Kidney glomerular epithelial cell (primary cell): ENCODE measurements around the gene NPHP4.
A peak's percentile ranks its signal among the peaks of the same experiment; 100 is the strongest.
"Not testable (repeated sequence)": the region's sequence is repeated elsewhere in the genome, so short reads cannot be mapped to it uniquely, and the experiment has no call there.

Experiments used
- DNase-seq: peaks from one replicate; lab custom pipeline; 2025; lab: John Stamatoyannopoulos, UW

Gene NPHP4

DNA sequence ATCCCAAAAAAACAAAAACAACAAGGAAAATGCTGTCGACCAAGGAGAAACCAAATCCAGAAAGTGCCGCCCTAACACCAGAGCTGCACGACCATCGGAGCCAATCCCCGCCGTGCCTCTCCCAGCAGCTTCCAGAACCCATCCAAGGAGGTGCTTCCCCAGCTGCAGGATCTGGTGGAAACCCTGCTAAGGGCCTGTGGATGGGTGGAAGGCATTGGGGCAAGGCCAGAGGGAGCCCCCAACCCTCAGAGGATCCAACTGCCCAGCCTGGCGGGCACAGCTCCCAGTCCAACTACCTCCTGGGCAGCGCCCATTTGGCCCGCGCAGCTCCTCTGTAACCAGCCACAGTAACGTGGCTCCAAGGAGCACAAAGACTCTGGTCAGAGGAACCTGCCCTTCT, 81.6 kb downstream of the NPHP4 start:
- DNase-seq: no peak

- no peak for DNase-seq
These were observed 82.0 kb downstream of the NPHP4 start for GRCh38 chr1:5910276-5910620.

DNA sequence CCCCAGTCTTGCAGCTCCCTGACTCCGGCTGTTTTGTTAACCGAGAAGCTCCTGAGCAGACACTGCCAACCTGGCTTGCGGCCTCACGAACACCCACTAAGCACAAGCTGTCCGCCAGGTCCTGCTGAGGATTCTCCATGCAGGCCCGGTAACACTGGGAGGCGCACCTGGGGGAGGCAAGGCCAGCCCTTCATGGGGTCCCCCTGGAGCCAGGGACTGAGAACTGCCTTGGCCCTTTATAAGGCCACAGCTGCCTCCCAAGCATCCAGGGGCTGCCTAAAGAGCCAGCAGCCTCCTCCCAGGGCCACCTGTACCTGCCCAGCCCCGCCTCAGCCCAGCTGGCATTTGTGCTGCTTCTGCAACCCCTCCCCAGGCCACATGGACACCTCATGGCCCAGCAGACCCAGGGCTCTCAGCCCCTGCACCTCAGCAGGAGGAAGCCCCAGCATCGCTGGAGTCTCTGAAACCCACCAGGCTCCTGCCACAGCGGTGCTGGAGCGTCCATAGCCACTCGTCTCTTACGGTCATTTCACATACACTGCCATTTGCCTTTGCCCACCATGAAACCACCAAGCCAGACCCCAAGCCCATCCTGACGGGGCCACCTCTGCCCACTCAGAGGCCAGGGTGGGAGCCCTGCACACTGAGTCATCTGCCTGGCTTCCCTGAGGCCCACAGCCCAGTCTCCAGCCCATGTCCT, 82.5 kb downstream of the NPHP4 start:
- DNase-seq: no peak

- no peak for DNase-seq
These were observed 83.5 kb downstream of the NPHP4 start for GRCh38 chr1:5908461-5909375.

- DNase-seq: no peak
These were observed 84.3 kb downstream of the NPHP4 start for GRCh38 chr1:5907966-5908365.

DNA sequence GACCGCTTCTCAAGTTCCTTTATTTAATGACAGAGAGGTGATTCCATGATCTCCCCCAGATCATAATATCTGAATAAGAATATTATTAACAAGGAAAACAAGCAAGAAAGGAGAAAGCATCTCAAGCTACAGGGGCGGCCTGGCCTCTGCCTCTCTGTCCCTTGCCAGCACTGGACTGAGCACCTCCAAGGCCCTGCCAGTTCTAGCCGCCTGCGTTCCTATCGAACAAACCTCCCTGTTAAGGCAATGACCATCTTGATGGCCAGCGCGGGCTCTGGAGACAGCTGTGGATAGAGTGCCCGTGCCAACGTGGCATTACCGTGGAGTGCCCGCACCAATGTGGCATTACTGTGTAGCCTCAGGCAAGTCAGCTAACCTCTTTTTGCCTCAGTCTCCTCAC, 84.8 kb downstream of the NPHP4 start:
- no peak for DNase-seq

DNA sequence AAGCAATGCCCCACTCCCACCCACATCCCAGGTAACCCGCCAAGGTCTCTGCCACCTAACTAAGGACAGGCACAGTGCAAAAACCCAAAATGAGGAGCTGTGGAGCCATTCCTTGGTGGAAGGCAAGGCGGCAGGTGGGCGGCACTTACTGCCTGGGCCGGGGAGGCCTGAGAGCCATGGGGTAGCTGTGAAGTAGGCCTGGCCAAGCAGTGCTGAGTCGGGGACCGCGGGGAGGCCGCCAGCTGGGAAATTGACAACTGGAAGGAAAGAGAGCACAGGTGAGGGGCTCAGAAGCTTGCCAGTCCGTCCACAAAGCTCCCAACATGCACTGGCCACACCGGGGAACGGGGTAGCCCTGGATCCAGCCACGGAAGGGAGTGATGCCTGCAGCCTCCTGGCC, 85.3 kb downstream of the NPHP4 start:
- no peak for DNase-seq

DNA sequence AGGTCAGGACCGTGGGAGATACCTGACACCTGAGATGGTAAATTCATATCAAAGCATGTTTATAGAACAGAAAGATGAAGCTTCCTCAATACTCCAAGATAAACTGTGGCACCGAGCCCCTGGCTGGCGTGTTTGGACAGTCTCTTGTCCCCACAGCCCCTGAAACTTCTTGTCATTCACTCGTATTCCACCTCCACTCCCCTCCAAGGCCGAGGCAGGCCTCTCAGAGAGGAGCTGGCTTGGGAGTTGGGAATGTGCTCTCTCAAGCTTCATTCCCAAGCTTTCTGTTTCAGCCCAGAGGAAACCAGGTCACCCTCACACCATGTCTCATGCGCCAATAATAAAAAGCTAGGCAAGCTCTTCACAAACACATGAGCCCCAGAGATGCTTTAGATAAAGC, 86.1 kb downstream of the NPHP4 start:
- DNase-seq: no peak

DNA sequence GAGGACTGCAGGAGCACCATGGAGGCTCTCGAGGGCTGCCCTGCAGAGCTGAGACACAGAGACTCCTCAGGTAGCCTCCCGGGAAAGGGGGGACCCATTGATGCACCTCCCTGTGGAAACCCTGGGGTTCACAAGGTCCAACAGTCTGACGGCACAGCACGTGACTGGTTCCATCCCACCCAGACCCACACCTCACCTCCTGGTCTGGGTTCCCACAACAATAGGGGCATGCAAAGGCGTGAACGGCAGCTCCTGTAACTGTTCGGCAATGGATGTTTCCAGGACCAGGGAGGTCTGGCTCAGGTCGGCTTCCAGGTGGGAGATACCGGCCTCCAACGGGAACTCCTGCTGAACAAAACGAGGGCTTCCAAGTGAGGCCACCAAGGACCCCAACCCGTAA, 86.8 kb downstream of the NPHP4 start:
- no peak for DNase-seq

GRCh38 chr1:5904551-5904950, 87.7 kb downstream of the NPHP4 start:
- no peak for DNase-seq

DNA sequence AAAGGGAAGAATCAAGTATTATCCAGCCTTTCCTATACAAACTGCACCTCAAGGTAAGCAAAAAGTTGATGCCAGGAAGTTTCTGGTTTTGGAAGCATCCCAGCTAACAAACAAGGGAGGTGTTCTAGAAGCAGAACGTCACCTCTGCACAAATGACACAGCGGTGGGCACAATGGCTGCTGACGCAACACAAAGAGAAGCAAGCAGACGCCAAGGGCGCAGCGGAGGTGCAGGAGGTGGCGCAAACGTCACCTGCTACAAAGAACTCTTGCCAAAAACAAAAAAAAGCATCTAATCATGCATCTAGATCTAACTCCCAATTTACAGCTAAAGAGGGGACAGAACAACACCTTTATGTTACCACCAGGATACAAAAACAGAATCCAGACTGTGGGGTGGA, 88.5 kb downstream of the NPHP4 start:
- no peak for DNase-seq

DNA sequence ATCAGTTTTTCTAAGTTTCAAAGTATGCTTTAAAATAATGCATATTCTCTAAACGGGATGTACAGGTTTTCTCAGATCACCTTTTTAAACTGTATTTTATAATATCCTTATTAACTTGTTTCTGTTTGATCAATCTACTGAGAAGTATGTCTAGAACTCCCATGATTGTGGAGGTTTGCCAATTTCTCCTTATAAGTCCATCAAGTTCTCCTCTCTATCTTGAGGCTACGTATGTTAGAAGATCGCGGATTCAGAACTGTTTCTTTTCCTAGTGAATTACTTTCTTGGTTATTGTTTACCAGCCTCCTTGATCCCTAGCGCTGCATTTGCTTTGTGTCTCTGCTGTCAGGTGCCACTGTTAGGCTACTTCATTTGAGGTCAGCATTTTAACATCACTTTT, 89.2 kb downstream of the NPHP4 start:
- no peak for DNase-seq

- no peak for DNase-seq
These were observed 90.4 kb downstream of the NPHP4 start for GRCh38 chr1:5901841-5902240.

- no peak for DNase-seq
These were observed 91.1 kb downstream of the NPHP4 start for GRCh38 chr1:5901150-5901549.

GRCh38 chr1:5898266-5898665, 94.0 kb downstream of the NPHP4 start:
- no peak for DNase-seq

- peak; percentile 4 for DNase-seq
These were observed 95.2 kb downstream of the NPHP4 start for GRCh38 chr1:5896706-5897660.

- no peak for DNase-seq
These were observed 96.5 kb downstream of the NPHP4 start for GRCh38 chr1:5895446-5896406.

DNA sequence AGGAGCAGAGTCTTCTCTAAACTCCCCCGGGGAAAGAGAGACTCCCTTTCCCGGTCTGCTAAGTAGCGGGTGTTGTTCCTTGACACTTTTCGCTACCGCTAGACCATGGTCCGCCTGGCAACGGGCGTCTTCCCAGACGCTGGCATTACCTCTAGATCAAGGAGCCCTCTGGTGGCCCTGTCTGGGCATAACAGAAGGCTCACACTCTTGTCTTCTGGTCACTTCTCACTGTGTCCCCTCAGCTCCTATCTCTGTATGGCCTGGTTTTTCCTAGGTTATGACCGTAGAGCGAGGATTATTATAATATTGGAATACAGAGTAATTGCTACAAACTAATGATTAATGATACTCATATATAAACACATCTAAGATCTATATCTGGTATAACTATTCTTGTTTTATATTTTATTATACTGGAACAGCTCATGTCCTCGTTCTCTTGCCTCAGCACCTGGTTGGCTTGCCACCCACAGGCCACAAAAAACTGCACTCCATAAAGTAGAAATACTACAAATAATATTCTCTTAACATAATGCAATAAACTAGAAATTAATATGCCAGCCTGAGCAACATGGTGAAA, 98.4 kb downstream of the NPHP4 start:
- DNase-seq: not testable (repeated sequence)

GRCh38 chr1:5892329-5892728, 99.9 kb downstream of the NPHP4 start:
- DNase-seq: no peak

- DNase-seq: no peak
These were observed 100.5 kb downstream of the NPHP4 start for GRCh38 chr1:5891736-5892135.

GRCh38 chr1:5891137-5891536, 101.1 kb downstream of the NPHP4 start:
- no peak for DNase-seq
